A549 (cell line): ENCODE measurements around the gene CHD1. TPM values are rescaled to one million over a fixed set of nuclear protein-coding genes. Genes with fewer than 3 reads are reported as not detected.

Source experiments
- ATAC-seq, 2 experiments: fragments of 200-7000 bp in 1 of 2; fragments of >200 bp in 1 of 2; cut with Nextera tagmentation in 1 of 2; cut with Tn5 transposase in 1 of 2; 3 replicates each; pipeline versions ENCODE4 v1.8.0 to v1.9.1; 2018 to 2020; ENCODE audit warnings: mild to moderate bottlenecking in 1 of 2, moderate library complexity in 1 of 2
- CTCF ChIA-PET: fragments of 300-600 bp; sonication (Branson Sonifier 250); formaldehyde crosslinking; extraction: SDS; loops from one replicate; lab custom pipeline; 2021; ENCODE audit warnings: antibody characterized with exemption, inconsistent platforms; lab: Yijun Ruan, JAX
- POLR2A ChIA-PET: fragments of 350-600 bp; formaldehyde crosslinking; extraction: SDS; loops from one replicate; lab custom pipeline; 2021; ENCODE audit warnings: antibody characterized with exemption, inconsistent platforms; lab: Yijun Ruan, JAX
- DNase-seq, 2 experiments: peaks; one replicate each; pipeline versions ENCODE4 v3.0.0 to v3.0.0-alpha.2; 2011 to 2016; ENCODE audit warnings: low read depth in 1 of 2, low spot score in 1 of 2
- FAIRE-seq: peaks from 2 replicates; lab custom pipeline; 2011; peaks lifted over from hg19 to GRCh38; lab: Jason Lieb, UNC
- H3K27ac ChIP-seq, 2 experiments: fragments of >200 bp; sonication (Bioruptor Twin); formaldehyde crosslinking; 3 replicates each; pipeline ENCODE4 v1.5.1; 2016 to 2017
- H3K4me1 ChIP-seq: fragments of >200 bp; sonication (Bioruptor Twin); formaldehyde crosslinking; 3 replicates; pipeline ENCODE4 v1.6.1; 2016
- H3K4me2 ChIP-seq: fragments of >200 bp; sonication (Bioruptor Twin); formaldehyde crosslinking; 3 replicates; pipeline ENCODE4 v1.6.1; 2016
- H3K4me3 ChIP-seq: fragments of >200 bp; sonication (Bioruptor Twin); formaldehyde crosslinking; 3 replicates; pipeline ENCODE4 v1.5.1; 2016
- H3K9me3 ChIP-seq: fragments of >200 bp; sonication (Bioruptor Twin); formaldehyde crosslinking; 3 replicates; pipeline ENCODE4 v1.6.1; 2016
- ATOH8 ChIP-seq: fragments of 250-450 bp; sonication (Bioruptor Pico); IDR thresholded peaks from 2 replicates; pipeline ENCODE4 v1.5.0; 2020; ENCODE audit warnings: low read depth, mild to moderate bottlenecking, moderate library complexity
- BHLHE40 ChIP-seq: IDR thresholded peaks from 2 replicates; pipeline ENCODE4 v1.6.1; 2012; ENCODE audit warnings: low read depth, low read length, inconsistent platforms
- CHD4 ChIP-seq: fragments of 200-600 bp; sonication (generic); IDR thresholded peaks from 2 replicates; pipeline ENCODE4 v1.6.1; 2016; ENCODE audit warnings: antibody characterized with exemption, mild to moderate bottlenecking, borderline replicate concordance
- ELK1 ChIP-seq: fragments of 150-350 bp; IDR thresholded peaks from 2 replicates; pipeline ENCODE4 v1.6.1; 2014; ENCODE audit warnings: low read depth, mild to moderate bottlenecking, low read length
- FOSL2 ChIP-seq, 2 experiments: fragments of 450-650 bp in 1 of 2; fragments of >200 bp in 1 of 2; sonication (Bioruptor Twin) in 1 of 2; formaldehyde crosslinking; IDR thresholded peaks; 2 replicates each; pipeline versions ENCODE4 v1.5.0 to v1.6.1; 2016 to 2020; ENCODE audit warnings: mild to moderate bottlenecking in 1 of 2, moderate library complexity in 1 of 2
- FOXS1 ChIP-seq: fragments of 250-450 bp; sonication (Bioruptor Pico); IDR thresholded peaks from 2 replicates; pipeline ENCODE4 v1.5.0; 2020; ENCODE audit warnings: mild to moderate bottlenecking, moderate library complexity
- HDAC2 ChIP-seq: fragments of 200-600 bp; sonication (generic); IDR thresholded peaks from 2 replicates; pipeline ENCODE4 v1.6.1; 2016
- HES2 ChIP-seq: fragments of >200 bp; sonication (Bioruptor Twin); formaldehyde crosslinking; IDR thresholded peaks from 2 replicates; pipeline ENCODE4 v1.6.1; 2016
- HOXA7 ChIP-seq: fragments of 250-450 bp; sonication (Bioruptor Pico); IDR thresholded peaks from 2 replicates; pipeline ENCODE4 v1.5.0; 2020; ENCODE audit warnings: mild to moderate bottlenecking, moderate library complexity
- HOXB5 ChIP-seq: fragments of 250-450 bp; sonication (Bioruptor Pico); IDR thresholded peaks from 2 replicates; pipeline ENCODE4 v1.5.0; 2020; ENCODE audit warnings: mild to moderate bottlenecking, moderate library complexity
- KDM1A ChIP-seq: fragments of 200-600 bp; sonication (generic); IDR thresholded peaks from 2 replicates; pipeline ENCODE4 v1.6.1; 2016; ENCODE audit warnings: low read depth, mild to moderate bottlenecking
- MAX ChIP-seq: IDR thresholded peaks from 2 replicates; pipeline ENCODE4 v1.6.1; 2012
- NFE2L2 ChIP-seq: fragments of 150-350 bp; conservative IDR thresholded peaks from 2 replicates; pipeline ENCODE4 v1.6.1; 2014; ENCODE audit warnings: low read length
- NR3C1 ChIP-seq: fragments of >200 bp; sonication (Bioruptor Twin); formaldehyde crosslinking; IDR thresholded peaks from 3 replicates; pipeline ENCODE4 v1.6.1; 2017
- PBX3 ChIP-seq: IDR thresholded peaks from 2 replicates; pipeline ENCODE4 v1.6.1; 2012
- PHF8 ChIP-seq: fragments of 200-600 bp; sonication (generic); IDR thresholded peaks from 2 replicates; pipeline ENCODE4 v1.6.1; 2016; ENCODE audit warnings: low read depth, mild to moderate bottlenecking, antibody characterized with exemption, moderate library complexity, borderline replicate concordance
- RCOR1 ChIP-seq: fragments of 150-350 bp; IDR thresholded peaks from 2 replicates; pipeline ENCODE4 v1.6.1; 2014; ENCODE audit warnings: antibody characterized with exemption, low read length, low read depth
- REST ChIP-seq: fragments of 200-600 bp; sonication (generic); IDR thresholded peaks from 2 replicates; pipeline ENCODE4 v1.6.1; 2016; ENCODE audit warnings: antibody characterized with exemption, mild to moderate bottlenecking, moderate library complexity
- RNF2 ChIP-seq: fragments of 200-600 bp; sonication (generic); IDR thresholded peaks from 2 replicates; pipeline ENCODE4 v1.6.1; 2016; ENCODE audit warnings: low read depth, mild to moderate bottlenecking, antibody characterized with exemption, moderate library complexity, borderline replicate concordance
- SMC3 ChIP-seq: fragments of >200 bp; sonication (Bioruptor Twin); formaldehyde crosslinking; IDR thresholded peaks from 3 replicates; pipeline ENCODE4 v1.6.1; 2018; ENCODE audit warnings: inconsistent platforms
- SREBF2 ChIP-seq: fragments of 450-650 bp; IDR thresholded peaks from 2 replicates; pipeline ENCODE4 v1.6.1; 2014; ENCODE audit warnings: mild to moderate bottlenecking, moderate library complexity
- ZFP36 ChIP-seq: fragments of 450-650 bp; IDR thresholded peaks from 2 replicates; pipeline ENCODE4 v1.6.1; 2014; ENCODE audit warnings: borderline replicate concordance; ENCODE audit not compliant: partially characterized antibody
- WGBS: methylation state at CpG from one replicate; pipeline ENCODE4 v1.1.6; 2017; ENCODE audit errors: missing lambda C conversion rate; 5-methylcytosine and 5-hydroxymethylcytosine counted together
- polyA plus RNA-seq, 4 experiments: library from polyadenylated mRNA; depleted of rRNA in 3 of 4; stranded (reverse); fragments of >200 nt; fragmentation: RNase III in 1 of 4; extraction: RNeasy Plus Mini Kit Qiagen cat#74134 plus additional on column Dnase treatment in 1 of 4; gene quantifications; 2 replicates in 3 of 4; 3 replicates in 1 of 4; pipeline ENCODE4 v1.2.3, GENCODE V29; 2011 to 2017

CHD1 gene
- polyA plus RNA-seq, 2 of the 4 experiments (the other 2 are of a cell fraction), result 25.9 to 53.9 TPM

- TF ChIP-seq HES2 (no peak), SMC3 (no peak), HOXA7 (CRISPR knock-in tag) (no peak)
Observed at GRCh38 chr5:98845878-98846277, 82.9 kb downstream of the CHD1 start (continued).

- TF ChIP-seq CHD4 (no peak), RNF2 (no peak), HDAC2 (no peak), FOXS1 (CRISPR knock-in tag) (no peak), NFE2L2 (no peak), PHF8 (no peak), REST (no peak), SREBF2 (no peak), ELK1 (no peak), ATOH8 (no peak), RCOR1 (no peak), PBX3 (no peak), KDM1A (no peak), NR3C1 (no peak)
- DNase-seq (no peak), FAIRE-seq (no peak), ATAC-seq (no peak)
- no peaks in the 10 kb centered on the region for H3K9me3 ChIP-seq
- WGBS, result 97% methylated on average over 6 of the region's 6 CpGs
- peaks cover 9% of the 10 kb centered on the region; the same call in 1 of the 3 replicates for H3K4me1 ChIP-seq
- CTCF ChIA-PET, result no interaction called here
- no peak overlapping the region for H3K4me2 ChIP-seq
- POLR2A ChIA-PET, result no interaction called here
- H3K27ac ChIP-seq, result no peak overlapping the region
- no peak overlapping the region for H3K4me3 ChIP-seq
Observed at GRCh38 chr5:98844865-98845264, 83.9 kb downstream of the CHD1 start.

- TF ChIP-seq HOXB5 (no peak), SREBF2 (no peak), FOSL2 (IDR thresholded peaks at IDR 0.05) (no peak), FOSL2 (CRISPR knock-in tag; IDR thresholded peaks at IDR 0.05) (no peak), REST (no peak), BHLHE40 (no peak), HOXA7 (CRISPR knock-in tag) (no peak), PBX3 (no peak), MAX (no peak), ZFP36 (no peak), FOXS1 (CRISPR knock-in tag) (no peak)
Observed at GRCh38 chr5:98843481-98843880, 85.3 kb downstream of the CHD1 start.

More at GRCh38 chr5:98843481-98843880, 85.3 kb downstream of the CHD1 start:
- no peak for ATAC-seq
- no peak overlapping the region for H3K4me2 ChIP-seq
- 78% methylated on average over 3 of the region's 3 CpGs for WGBS
- H3K4me3 ChIP-seq, result no peak overlapping the region
- H3K9me3 ChIP-seq, result no peaks in the 10 kb centered on the region
- no peak overlapping the region for H3K27ac ChIP-seq
- ChIA-PET POLR2A (no interaction called here), CTCF (interaction anchor here (0.7 to 2.0 kb wide), 4 partner anchors 73 to 215 kb away, joined by 3 to 8 read pairs (median 3); no protein-coding TSS in a partner anchor)
- peaks cover 9% of the 10 kb centered on the region; the same call in 1 of the 3 replicates for H3K4me1 ChIP-seq
- DNase-seq, result no peak
- no peak for FAIRE-seq
